Measurements from ENCODE around the gene SCN2B.

SCN2B gene

GRCh38 chr11:118215262-118215661, 38.8 kb upstream of the SCN2B start:
- Histone ChIP-seq H3K36me3 (ENCODE audit: control insufficient read depth, insufficient read depth, low read length, severe bottlenecking) (no peaks in the 10 kb centered on the region), H3K27me3 (replicated peaks; ENCODE audit: control insufficient read depth, insufficient read depth, low read length) (peaks cover 62% of the 10 kb centered on the region), H3K9ac (ENCODE audit: low read length) (no peak overlapping the region), H3K9me3 (ENCODE audit: control insufficient read depth, low read length) (no peaks in the 10 kb centered on the region), H3K4me3 (ENCODE audit: low read length) (no peak overlapping the region), H3K4me1 (ENCODE audit: control insufficient read depth, insufficient read depth, low read length) (peaks cover 11% of the 10 kb centered on the region)
- DNase-seq (ENCODE audit: low read depth): no peak

- Histone ChIP-seq H3K27me3 (replicated peaks; ENCODE audit: control insufficient read depth, insufficient read depth, low read length) (peaks cover 55% of the 10 kb centered on the region), H3K4me1 (ENCODE audit: control insufficient read depth, insufficient read depth, low read length) (peaks cover 12% of the 10 kb centered on the region), H3K36me3 (ENCODE audit: control insufficient read depth, insufficient read depth, low read length, severe bottlenecking) (no peaks in the 10 kb centered on the region), H3K9ac (ENCODE audit: low read length) (no peak overlapping the region), H3K4me3 (ENCODE audit: low read length) (no peak overlapping the region), H3K9me3 (ENCODE audit: control insufficient read depth, low read length) (no peaks in the 10 kb centered on the region)
- no peak for DNase-seq (ENCODE audit: low read depth)
Observed at GRCh38 chr11:118214210-118214914, 37.9 kb upstream of the SCN2B start.

DNA sequence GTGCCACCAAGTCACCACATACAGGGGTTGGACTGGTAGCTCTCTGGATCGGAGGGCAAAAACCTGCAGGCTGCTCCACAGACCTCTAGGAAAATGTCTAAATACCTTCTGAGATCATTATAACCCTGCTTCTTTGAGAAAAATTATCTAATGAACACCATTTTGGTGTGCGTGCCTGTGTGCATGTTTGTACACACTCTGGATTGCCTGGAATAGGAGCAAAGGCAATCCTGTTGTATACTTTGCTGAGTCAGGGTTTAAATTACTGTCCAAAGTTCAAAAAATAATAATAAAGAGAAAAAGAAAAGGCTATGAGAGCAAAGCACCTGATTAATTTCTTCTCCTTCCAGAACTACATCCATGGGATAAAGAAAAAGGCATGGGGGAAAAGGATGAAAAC, 37.3 kb upstream of the SCN2B start:
- Histone ChIP-seq H3K9ac (ENCODE audit: low read length) (no peak overlapping the region), H3K4me3 (ENCODE audit: low read length) (no peak overlapping the region), H3K4me1 (ENCODE audit: control insufficient read depth, insufficient read depth, low read length) (peaks cover 12% of the 10 kb centered on the region), H3K9me3 (ENCODE audit: control insufficient read depth, low read length) (no peaks in the 10 kb centered on the region), H3K27me3 (replicated peaks; ENCODE audit: control insufficient read depth, insufficient read depth, low read length) (peaks cover 56% of the 10 kb centered on the region), H3K36me3 (ENCODE audit: control insufficient read depth, insufficient read depth, low read length, severe bottlenecking) (no peaks in the 10 kb centered on the region)
- no peak for DNase-seq (ENCODE audit: low read depth)

- peaks cover 62% of the 10 kb centered on the region for H3K27me3 ChIP-seq (replicated peaks; ENCODE audit: control insufficient read depth, insufficient read depth, low read length)
- no peaks in the 10 kb centered on the region for H3K36me3 ChIP-seq (ENCODE audit: control insufficient read depth, insufficient read depth, low read length, severe bottlenecking)
- H3K9ac ChIP-seq (ENCODE audit: low read length): no peak overlapping the region
- no peak overlapping the region for H3K4me3 ChIP-seq (ENCODE audit: low read length)
- DNase-seq (ENCODE audit: low read depth): no peak
- no peaks in the 10 kb centered on the region for H3K9me3 ChIP-seq (ENCODE audit: control insufficient read depth, low read length)
- peaks cover 12% of the 10 kb centered on the region for H3K4me1 ChIP-seq (ENCODE audit: control insufficient read depth, insufficient read depth, low read length)
Observed at GRCh38 chr11:118213201-118213600, 36.8 kb upstream of the SCN2B start.

DNA sequence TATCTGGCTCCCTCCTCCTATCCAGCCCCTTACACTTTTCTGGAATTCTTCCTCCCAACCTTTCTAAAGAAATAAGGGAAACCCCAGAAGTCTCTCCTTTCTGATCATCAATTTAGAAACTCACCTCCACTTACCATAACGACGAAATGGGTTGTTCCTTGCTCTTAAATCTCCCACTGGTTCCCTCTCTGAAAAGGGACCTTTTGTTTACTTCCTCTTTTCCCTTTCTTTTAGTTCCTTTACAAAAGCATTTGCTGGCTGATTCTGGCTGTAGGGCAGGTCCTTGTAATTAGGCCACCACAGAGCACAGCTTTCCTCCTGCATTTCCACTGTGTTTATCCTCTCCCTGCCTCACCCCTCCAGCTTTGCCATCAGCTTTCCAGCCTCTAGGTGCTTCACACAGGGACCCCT, 36.3 kb upstream of the SCN2B start:
- Histone ChIP-seq H3K9me3 (ENCODE audit: control insufficient read depth, low read length) (no peaks in the 10 kb centered on the region), H3K4me3 (ENCODE audit: low read length) (no peak overlapping the region), H3K36me3 (ENCODE audit: control insufficient read depth, insufficient read depth, low read length, severe bottlenecking) (no peaks in the 10 kb centered on the region), H3K4me1 (ENCODE audit: control insufficient read depth, insufficient read depth, low read length) (peaks cover 12% of the 10 kb centered on the region), H3K9ac (ENCODE audit: low read length) (no peak overlapping the region), H3K27me3 (replicated peaks; ENCODE audit: control insufficient read depth, insufficient read depth, low read length) (peaks cover 66% of the 10 kb centered on the region)
- no peak for DNase-seq (ENCODE audit: low read depth)

DNA sequence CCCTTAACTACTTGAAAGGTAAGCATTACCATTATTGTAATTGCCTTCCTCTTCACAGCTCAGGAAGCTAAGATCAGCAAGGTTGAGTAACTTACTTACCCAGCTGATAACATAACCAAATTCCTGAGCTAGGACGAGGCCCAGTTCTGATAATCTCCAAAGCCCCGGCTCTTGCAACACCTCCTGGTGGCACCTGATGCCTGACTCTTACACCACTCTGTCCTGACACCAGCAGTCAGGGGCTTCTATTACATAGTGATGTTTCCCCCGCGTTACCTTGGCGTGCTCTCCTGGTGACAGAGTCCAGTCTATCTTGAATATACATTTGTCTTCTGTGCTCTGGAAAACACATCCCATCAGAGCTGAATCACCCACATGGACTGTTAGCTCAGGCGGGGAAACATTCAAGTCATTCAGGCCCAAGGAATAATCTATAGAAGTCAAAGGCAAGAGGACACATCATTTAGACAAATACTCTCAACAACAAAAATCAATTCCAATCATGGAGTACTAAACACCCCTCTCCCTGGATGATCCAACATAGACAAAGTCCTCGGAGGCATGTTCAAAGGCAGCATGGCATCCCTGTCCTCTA, 35.8 kb upstream of the SCN2B start:
- Histone ChIP-seq H3K9ac (ENCODE audit: low read length) (no peak overlapping the region), H3K9me3 (ENCODE audit: control insufficient read depth, low read length) (no peaks in the 10 kb centered on the region), H3K27me3 (replicated peaks; ENCODE audit: control insufficient read depth, insufficient read depth, low read length) (peaks cover 72% of the 10 kb centered on the region), H3K4me1 (ENCODE audit: control insufficient read depth, insufficient read depth, low read length) (peaks cover 12% of the 10 kb centered on the region), H3K36me3 (ENCODE audit: control insufficient read depth, insufficient read depth, low read length, severe bottlenecking) (no peaks in the 10 kb centered on the region), H3K4me3 (ENCODE audit: low read length) (no peak overlapping the region)
- no peak for DNase-seq (ENCODE audit: low read depth)

DNA sequence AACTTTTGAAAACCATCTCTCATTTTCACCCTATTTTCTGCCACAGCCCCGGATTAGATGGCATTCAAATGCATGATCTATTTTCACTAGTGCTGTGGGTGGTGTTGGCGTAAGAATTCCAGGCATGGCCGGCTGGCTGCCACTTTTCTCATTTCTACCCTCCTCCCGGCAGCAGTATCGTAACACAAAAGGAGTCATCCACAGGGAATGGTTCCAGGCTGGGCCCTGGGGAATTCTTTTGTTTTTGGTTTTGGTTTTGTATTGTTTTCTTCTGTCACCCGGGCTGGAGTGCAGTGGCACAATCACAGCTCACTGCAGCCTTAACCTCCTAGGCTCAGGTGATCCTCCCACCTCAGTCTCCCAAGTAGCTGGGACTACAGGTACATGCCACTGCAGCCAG, 34.6 kb upstream of the SCN2B start:
- Histone ChIP-seq H3K9ac (ENCODE audit: low read length) (no peak overlapping the region), H3K4me3 (ENCODE audit: low read length) (peak overlapping the region; percentile 27), H3K9me3 (ENCODE audit: control insufficient read depth, low read length) (no peaks in the 10 kb centered on the region), H3K27me3 (replicated peaks; ENCODE audit: control insufficient read depth, insufficient read depth, low read length) (peaks cover 71% of the 10 kb centered on the region), H3K36me3 (ENCODE audit: control insufficient read depth, insufficient read depth, low read length, severe bottlenecking) (no peaks in the 10 kb centered on the region), H3K4me1 (ENCODE audit: control insufficient read depth, insufficient read depth, low read length) (peaks cover 16% of the 10 kb centered on the region)
- DNase-seq (ENCODE audit: low read depth): peak; percentile 25

DNA sequence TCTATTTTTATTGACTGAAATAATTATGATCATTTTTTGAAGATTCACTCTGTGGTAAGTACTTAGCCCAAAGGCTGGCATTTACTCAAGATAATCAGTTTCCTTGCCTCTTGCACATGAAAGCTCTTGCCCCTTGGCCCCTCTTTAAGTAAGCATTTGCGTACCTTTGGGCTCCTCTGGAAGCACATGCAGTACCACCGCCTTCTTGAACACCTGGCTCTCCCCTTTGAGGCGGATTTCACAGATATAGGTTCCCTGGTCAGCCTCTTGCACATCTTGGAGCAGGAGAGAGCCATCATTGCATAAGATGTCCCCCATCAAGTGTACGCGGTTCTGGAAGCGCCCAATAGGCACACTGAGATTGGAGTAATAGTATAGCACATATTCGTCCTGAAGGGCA, 33.9 kb upstream of the SCN2B start:
- Histone ChIP-seq H3K9me3 (ENCODE audit: control insufficient read depth, low read length) (no peaks in the 10 kb centered on the region), H3K9ac (ENCODE audit: low read length) (no peak overlapping the region), H3K36me3 (ENCODE audit: control insufficient read depth, insufficient read depth, low read length, severe bottlenecking) (no peaks in the 10 kb centered on the region), H3K4me1 (ENCODE audit: control insufficient read depth, insufficient read depth, low read length) (peaks cover 16% of the 10 kb centered on the region), H3K27me3 (replicated peaks; ENCODE audit: control insufficient read depth, insufficient read depth, low read length) (peaks cover 71% of the 10 kb centered on the region), H3K4me3 (ENCODE audit: low read length) (no peak overlapping the region)
- DNase-seq (ENCODE audit: low read depth): no peak

DNA sequence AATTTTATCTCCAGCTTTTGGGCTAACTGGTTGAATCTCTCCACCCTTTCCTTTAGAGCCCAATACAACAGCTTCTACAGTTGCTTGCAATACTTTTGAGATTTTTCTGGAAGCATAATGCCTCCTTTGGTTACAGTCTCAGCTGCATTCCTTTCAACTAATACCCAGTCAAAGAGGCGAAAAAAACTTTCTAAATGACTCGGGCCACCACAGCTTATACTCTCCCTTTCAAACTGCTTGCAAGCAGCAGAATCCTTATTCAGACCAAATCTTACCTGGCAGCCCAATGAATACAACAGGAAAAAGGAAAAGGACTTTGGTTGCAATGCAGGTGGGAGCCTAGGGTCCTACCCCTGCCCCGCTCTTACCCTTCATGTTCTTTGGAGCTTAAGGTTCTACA, 32.6 kb upstream of the SCN2B start:
- H3K4me3 ChIP-seq (ENCODE audit: low read length): no peak overlapping the region
- no peak overlapping the region for H3K9ac ChIP-seq (ENCODE audit: low read length)
- DNase-seq (ENCODE audit: low read depth): no peak

DNA sequence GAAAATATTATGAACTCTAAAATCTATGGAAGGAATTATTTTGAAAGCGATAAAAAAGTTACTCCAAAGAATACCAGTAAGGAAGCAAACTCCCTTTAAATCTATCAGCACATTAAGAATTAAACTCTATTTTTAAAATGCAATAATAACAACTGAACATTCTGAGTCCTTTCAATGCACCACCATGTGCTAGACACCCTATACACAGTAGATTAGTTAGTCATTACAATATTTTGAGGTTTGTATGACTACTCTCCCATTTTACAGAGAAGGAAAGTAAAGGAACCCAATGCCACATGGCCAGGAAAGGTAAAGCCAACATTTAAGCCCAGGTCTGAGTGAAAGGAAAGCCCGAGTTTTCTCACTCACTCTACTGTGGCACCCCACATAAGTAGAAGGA, 30.6 kb upstream of the SCN2B start:
- no peaks in the 10 kb centered on the region for H3K9me3 ChIP-seq (ENCODE audit: control insufficient read depth, low read length)
- no peak overlapping the region for H3K4me3 ChIP-seq (ENCODE audit: low read length)
- H3K36me3 ChIP-seq (ENCODE audit: control insufficient read depth, insufficient read depth, low read length, severe bottlenecking): no peaks in the 10 kb centered on the region
- peaks cover 67% of the 10 kb centered on the region for H3K27me3 ChIP-seq (replicated peaks; ENCODE audit: control insufficient read depth, insufficient read depth, low read length)
- H3K4me1 ChIP-seq (ENCODE audit: control insufficient read depth, insufficient read depth, low read length): peaks cover 16% of the 10 kb centered on the region
- H3K9ac ChIP-seq (ENCODE audit: low read length): no peak overlapping the region
- no peak for DNase-seq (ENCODE audit: low read depth)

More for the DNA sequence above, 32.6 kb upstream of the SCN2B start:
- Histone ChIP-seq H3K36me3 (ENCODE audit: control insufficient read depth, insufficient read depth, low read length, severe bottlenecking) (no peaks in the 10 kb centered on the region), H3K9me3 (ENCODE audit: control insufficient read depth, low read length) (no peaks in the 10 kb centered on the region), H3K27me3 (replicated peaks; ENCODE audit: control insufficient read depth, insufficient read depth, low read length) (peaks cover 65% of the 10 kb centered on the region), H3K4me1 (ENCODE audit: control insufficient read depth, insufficient read depth, low read length) (peaks cover 16% of the 10 kb centered on the region)

DNA sequence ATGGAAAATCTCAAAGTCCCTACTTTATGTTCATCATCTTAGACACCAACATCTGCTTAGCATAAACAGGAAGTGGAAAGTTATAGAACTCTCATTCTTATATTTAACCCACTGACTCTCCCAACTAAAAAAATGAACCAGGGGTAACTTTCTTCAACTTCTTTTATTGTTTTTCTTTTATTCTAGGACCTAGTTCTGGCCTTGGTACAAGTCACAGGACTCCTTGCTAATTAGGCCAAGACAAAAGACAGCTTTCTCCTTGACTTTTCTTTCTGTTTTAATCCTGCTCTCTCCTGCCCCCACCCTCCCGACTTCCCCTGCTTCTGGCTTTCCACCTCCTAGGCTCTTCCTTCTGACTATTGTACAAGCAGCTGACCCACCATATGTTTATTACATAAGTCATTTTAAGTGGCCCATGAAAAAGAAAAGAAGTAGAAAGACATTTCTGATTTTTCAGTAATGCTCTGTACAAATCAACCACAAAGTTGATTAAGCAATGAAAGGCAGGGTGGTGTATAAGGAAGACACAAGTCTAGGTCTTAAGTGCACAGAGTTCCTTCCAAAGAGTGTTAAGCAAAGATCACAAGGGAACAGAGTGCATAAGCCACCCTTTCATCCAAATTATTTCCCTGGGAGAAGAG, 30.1 kb upstream of the SCN2B start:
- no peak for DNase-seq (ENCODE audit: low read depth)
- H3K27me3 ChIP-seq (replicated peaks; ENCODE audit: control insufficient read depth, insufficient read depth, low read length): peaks cover 69% of the 10 kb centered on the region
- peaks cover 16% of the 10 kb centered on the region for H3K4me1 ChIP-seq (ENCODE audit: control insufficient read depth, insufficient read depth, low read length)
- no peaks in the 10 kb centered on the region for H3K36me3 ChIP-seq (ENCODE audit: control insufficient read depth, insufficient read depth, low read length, severe bottlenecking)
- no peak overlapping the region for H3K4me3 ChIP-seq (ENCODE audit: low read length)
- H3K9ac ChIP-seq (ENCODE audit: low read length): no peak overlapping the region
- H3K9me3 ChIP-seq (ENCODE audit: control insufficient read depth, low read length): no peaks in the 10 kb centered on the region
